ENCODE results near the gene MYO3B. TPM values are rescaled to one million over a fixed set of nuclear protein-coding genes. Genes with fewer than 3 reads are reported as not detected.

MYO3B gene
- total RNA-seq, 1 donor from 2014 or later, result 0.22 TPM

- TF ChIP-seq CTCF (IDR thresholded peaks at IDR 0.05; ENCODE audit: partially characterized antibody, unreplicated experiment), result no peak
- H3K27ac Mint-ChIP-seq (ENCODE audit: unreplicated experiment), result no peak overlapping the region
- peaks cover 1% of the 10 kb centered on the region for H3K9me3 Mint-ChIP-seq (ENCODE audit: unreplicated experiment)
- H3K36me3 Mint-ChIP-seq (ENCODE audit: unreplicated experiment), result peaks cover 3% of the 10 kb centered on the region
- no peaks in the 10 kb centered on the region for H3K27me3 Mint-ChIP-seq (ENCODE audit: unreplicated experiment)
- no peak overlapping the region for H3K4me3 Mint-ChIP-seq (ENCODE audit: unreplicated experiment)
- no peak for DNase-seq
- peaks cover 16% of the 10 kb centered on the region for H3K4me1 Mint-ChIP-seq (ENCODE audit: low read depth, unreplicated experiment)
Measured at GRCh38 chr2:170240629-170241028, 62.7 kb downstream of the MYO3B start.

DNA sequence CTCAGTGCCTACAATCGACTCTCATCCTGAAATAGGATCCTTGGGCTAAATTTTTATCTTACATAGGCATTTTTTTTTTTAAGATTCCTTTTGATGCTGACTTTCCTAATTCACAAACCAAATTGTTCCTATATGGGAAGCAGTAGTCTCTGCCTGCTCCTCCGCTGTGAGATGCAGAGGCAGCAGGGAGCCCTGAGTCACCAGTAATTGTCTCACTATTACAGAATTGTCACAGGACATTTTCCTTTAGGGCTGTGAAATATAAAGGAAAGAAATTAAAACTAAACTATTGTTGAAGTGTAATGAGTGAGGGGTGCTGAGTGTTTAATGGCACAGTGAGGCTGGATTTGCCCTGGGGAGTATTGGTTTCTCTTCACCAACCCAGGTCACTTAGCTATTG is 63.8 kb downstream of the MYO3B start:
- Mint-ChIP-seq H3K36me3 (ENCODE audit: unreplicated experiment) (peaks cover 3% of the 10 kb centered on the region), H3K4me3 (ENCODE audit: unreplicated experiment) (no peak overlapping the region)
- no peak for TF ChIP-seq CTCF (IDR thresholded peaks at IDR 0.05; ENCODE audit: partially characterized antibody, unreplicated experiment)

DNA sequence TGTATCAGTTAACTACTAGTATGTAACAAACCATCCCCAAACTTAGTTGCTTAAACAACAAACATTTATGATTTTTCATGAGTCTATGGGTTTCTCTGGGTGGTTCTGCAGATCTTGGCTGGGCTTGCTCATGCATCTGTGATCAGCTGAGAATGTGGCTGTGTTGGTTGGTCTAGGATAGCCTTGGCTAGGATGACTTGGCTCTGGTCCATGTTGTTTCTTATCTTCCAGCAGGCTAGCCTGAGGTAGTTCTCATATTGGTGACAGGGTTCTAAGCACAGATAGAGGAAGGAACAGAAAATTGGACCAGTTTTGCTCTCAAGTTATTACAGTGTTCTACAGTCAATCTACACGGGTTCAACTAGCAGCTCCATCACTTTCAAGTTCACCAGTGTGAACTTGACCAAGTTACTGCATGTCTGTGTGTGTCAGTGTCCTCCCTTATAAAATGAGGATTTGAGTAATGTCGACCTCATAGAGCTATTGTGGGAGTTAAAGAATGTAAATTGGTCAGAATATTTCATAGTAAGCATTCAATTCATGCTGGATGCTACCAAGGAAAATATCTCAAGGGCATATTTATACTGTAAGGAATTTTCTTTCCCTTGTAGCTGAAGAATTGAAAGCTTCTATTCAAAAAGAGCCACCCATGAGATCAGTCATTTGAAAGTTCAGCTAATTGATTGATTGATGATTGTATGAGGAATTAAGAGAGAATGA is 65.3 kb downstream of the MYO3B start:
- H3K4me1 Mint-ChIP-seq (ENCODE audit: low read depth, unreplicated experiment), result peaks cover 6% of the 10 kb centered on the region
- no peak for DNase-seq
- H3K27ac Mint-ChIP-seq (ENCODE audit: unreplicated experiment), result no peak overlapping the region
- peaks cover 1% of the 10 kb centered on the region for H3K9me3 Mint-ChIP-seq (ENCODE audit: unreplicated experiment)
- TF ChIP-seq CTCF (IDR thresholded peaks at IDR 0.05; ENCODE audit: partially characterized antibody, unreplicated experiment), result no peak
- peaks cover 3% of the 10 kb centered on the region for H3K36me3 Mint-ChIP-seq (ENCODE audit: unreplicated experiment)
- H3K4me3 Mint-ChIP-seq (ENCODE audit: unreplicated experiment), result no peak overlapping the region
- H3K27me3 Mint-ChIP-seq (ENCODE audit: unreplicated experiment), result no peaks in the 10 kb centered on the region

More for the DNA sequence above, 63.8 kb downstream of the MYO3B start:
- Mint-ChIP-seq H3K27ac (ENCODE audit: unreplicated experiment) (no peak overlapping the region), H3K4me1 (ENCODE audit: low read depth, unreplicated experiment) (peaks cover 8% of the 10 kb centered on the region), H3K27me3 (ENCODE audit: unreplicated experiment) (no peaks in the 10 kb centered on the region), H3K9me3 (ENCODE audit: unreplicated experiment) (peaks cover 1% of the 10 kb centered on the region)
- no peak for DNase-seq

DNA sequence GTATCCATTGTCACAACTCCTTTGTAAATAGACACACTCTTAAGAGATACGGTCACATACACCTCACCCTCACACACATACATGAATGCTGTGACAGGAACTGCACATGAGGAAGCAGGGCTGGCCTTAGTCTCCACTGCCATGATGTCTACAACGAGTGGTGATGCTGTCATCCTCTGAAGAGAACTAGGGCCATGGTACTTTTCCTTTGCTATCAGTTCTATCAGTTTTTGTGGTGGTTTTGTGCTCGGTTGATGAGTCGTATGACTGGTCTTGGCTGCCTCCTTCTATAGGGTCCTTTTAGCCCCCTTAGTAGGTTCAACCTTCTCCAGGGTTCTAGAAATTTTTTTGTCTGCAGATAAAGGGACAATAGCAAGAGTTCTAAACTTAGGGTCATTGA is 66.0 kb downstream of the MYO3B start:
- Mint-ChIP-seq H3K4me1 (ENCODE audit: low read depth, unreplicated experiment) (peaks cover 6% of the 10 kb centered on the region), H3K9me3 (ENCODE audit: unreplicated experiment) (no peaks in the 10 kb centered on the region), H3K27ac (ENCODE audit: unreplicated experiment) (no peak overlapping the region), H3K27me3 (ENCODE audit: unreplicated experiment) (no peaks in the 10 kb centered on the region), H3K4me3 (ENCODE audit: unreplicated experiment) (no peak overlapping the region), H3K36me3 (ENCODE audit: unreplicated experiment) (peaks cover 3% of the 10 kb centered on the region)
- no peak for DNase-seq
- no peak for TF ChIP-seq CTCF (IDR thresholded peaks at IDR 0.05; ENCODE audit: partially characterized antibody, unreplicated experiment)

GRCh38 chr2:170244555-170244954 is 66.6 kb downstream of the MYO3B start:
- no peak for TF ChIP-seq CTCF (IDR thresholded peaks at IDR 0.05; ENCODE audit: partially characterized antibody, unreplicated experiment)
- Mint-ChIP-seq H3K36me3 (ENCODE audit: unreplicated experiment) (peaks cover 3% of the 10 kb centered on the region), H3K27ac (ENCODE audit: unreplicated experiment) (no peak overlapping the region), H3K9me3 (ENCODE audit: unreplicated experiment) (no peaks in the 10 kb centered on the region), H3K4me3 (ENCODE audit: unreplicated experiment) (no peak overlapping the region), H3K4me1 (ENCODE audit: low read depth, unreplicated experiment) (peaks cover 6% of the 10 kb centered on the region), H3K27me3 (ENCODE audit: unreplicated experiment) (no peaks in the 10 kb centered on the region)
- no peak for DNase-seq
